Omental fat pad (tissue), 4 donors: ENCODE measurements around the gene CYP3A4. TPM values are rescaled to one million over a fixed set of nuclear protein-coding genes. Genes with fewer than 3 reads are reported as not detected.
"Not testable (repeated sequence)": the region's sequence is repeated elsewhere in the genome, so short reads cannot be mapped to it uniquely, and the experiment has no call there.

Experiments used
- ATAC-seq: fragments of 150-250 bp; one replicate; pipeline ENCODE4 v1.9.1; 2016; ENCODE audit warnings: mild to moderate bottlenecking, moderate library complexity; ENCODE audit not compliant: low FRiP score
- DNase-seq: peaks from one replicate; pipeline ENCODE4 v3.0.0-alpha.2; 2019; ENCODE audit warnings: low spot score
- CTCF ChIP-seq, 3 donors: fragments of 450-650 bp; IDR thresholded peaks; one replicate each; pipeline ENCODE4 v1.5.1; 2016 to 2017; ENCODE audit warnings: antibody characterized with exemption in 3 of 3, mild to moderate bottlenecking in 3 of 3, moderate library complexity in 2 of 3
- total RNA-seq, 4 donors: library from RNA; depleted of rRNA; stranded (reverse); fragments of >200 nt; gene quantifications; one replicate each; pipeline ENCODE4 v1.1.0, GENCODE V29; 2016

The CYP3A4 gene
- total RNA-seq, 4 donors from 2014 or later: 0.60 to 1.8 TPM; not detected in 2

- no peak for TF ChIP-seq CTCF (IDR thresholded peaks at IDR 0.05)
- no peak for DNase-seq
- ATAC-seq: no peak
These were observed 15.5 kb downstream of the CYP3A4 start for GRCh38 chr7:99768471-99768870.

- ATAC-seq: no peak
- no peak for TF ChIP-seq CTCF (IDR thresholded peaks at IDR 0.05)
- DNase-seq: no peak
These were observed 16.3 kb downstream of the CYP3A4 start for GRCh38 chr7:99767662-99768061.

DNA sequence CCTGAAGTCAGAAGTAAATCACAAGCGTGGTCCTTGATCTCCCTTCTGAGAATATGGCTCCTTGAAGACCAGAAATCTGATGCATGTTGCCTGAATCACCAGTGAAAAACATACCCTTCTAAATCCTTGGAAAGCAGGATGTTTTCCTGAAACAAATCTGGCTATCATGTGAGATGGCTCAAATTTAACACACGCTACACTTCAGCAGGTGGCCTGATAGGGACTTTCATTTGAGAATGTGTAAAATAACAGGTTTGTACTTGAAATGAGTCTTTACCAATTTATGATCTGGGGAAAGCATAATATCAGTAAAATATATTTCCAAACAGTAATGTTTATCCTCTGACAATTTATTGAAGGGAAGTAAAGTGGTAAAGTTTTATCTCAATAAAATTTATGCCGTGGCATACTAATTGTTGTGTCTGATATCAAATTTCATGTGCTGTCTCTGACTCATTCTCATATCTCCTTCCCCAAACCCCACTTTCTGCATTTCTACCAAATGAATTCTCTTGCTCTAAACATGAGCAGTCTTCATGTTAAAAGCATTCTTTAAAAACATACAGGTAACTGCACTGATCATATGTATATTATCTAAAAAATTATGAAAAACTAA, 17.4 kb downstream of the CYP3A4 start:
- DNase-seq (no peak), ATAC-seq (no peak)
- TF ChIP-seq CTCF (IDR thresholded peaks at IDR 0.05): no peak

GRCh38 chr7:99764478-99764877, 19.5 kb downstream of the CYP3A4 start:
- ATAC-seq (no peak), DNase-seq (no peak)
- TF ChIP-seq CTCF (IDR thresholded peaks at IDR 0.05): no peak

DNA sequence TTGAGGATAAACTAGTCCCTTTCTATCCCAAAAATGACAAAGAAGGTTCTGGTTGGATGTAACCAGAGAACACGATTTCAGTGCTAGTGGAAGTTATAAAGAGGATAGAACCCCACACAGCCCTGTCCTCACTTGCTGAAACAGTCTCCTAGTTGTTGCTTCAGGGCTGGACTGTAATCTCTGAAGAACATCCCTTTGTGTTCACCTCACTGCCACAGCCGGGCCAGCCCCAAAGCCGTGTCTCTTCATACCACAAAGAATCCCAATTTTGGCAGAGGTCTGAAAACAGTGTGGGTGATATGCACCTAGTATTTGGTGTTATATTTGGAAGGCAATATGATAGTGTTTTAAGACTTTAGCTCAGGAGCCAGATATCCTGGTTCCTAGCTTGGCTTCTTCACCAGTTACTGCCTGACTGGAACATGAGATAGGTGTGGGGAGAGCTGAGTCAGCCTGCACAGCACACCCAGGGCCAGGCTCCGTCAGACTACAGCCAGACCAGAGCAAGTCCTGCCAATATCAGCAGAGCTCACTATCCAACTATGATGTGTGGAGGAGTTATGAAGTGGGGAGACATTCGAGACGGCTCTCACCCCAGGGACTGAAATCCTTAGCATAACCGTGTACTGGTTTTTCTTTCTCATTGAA, 21.2 kb downstream of the CYP3A4 start:
- ATAC-seq: peak; percentile 99
- no peak for TF ChIP-seq CTCF (IDR thresholded peaks at IDR 0.05)
- no peak for DNase-seq

DNA sequence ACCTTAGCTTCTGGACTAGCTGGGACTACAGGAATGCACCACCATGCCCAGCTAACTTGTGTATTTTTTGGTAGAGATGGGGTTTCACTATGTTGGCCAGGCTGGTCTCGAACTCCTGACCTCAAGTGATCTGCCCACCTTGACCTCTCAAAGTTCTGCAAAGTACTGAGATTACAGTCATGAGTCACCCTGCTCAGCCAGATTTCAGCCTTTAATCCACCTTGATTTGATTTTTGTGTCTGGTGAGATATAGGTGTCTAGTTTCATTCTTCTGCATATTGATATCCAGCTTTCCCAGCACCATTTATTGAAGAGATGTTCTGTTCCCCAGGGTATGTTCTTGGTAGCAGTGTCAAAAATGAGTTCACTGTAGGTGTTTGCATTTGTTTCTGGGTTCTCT, 28.9 kb downstream of the CYP3A4 start:
- no peak for DNase-seq
- ATAC-seq: no peak
- TF ChIP-seq CTCF (IDR thresholded peaks at IDR 0.05): no peak

- ATAC-seq (no peak), DNase-seq (no peak)
- TF ChIP-seq CTCF (IDR thresholded peaks at IDR 0.05): no peak
These were observed 31.6 kb downstream of the CYP3A4 start for GRCh38 chr7:99752356-99752755.

- ATAC-seq: peak; percentile 49
- not testable (repeated sequence) for DNase-seq
These were observed 32.5 kb downstream of the CYP3A4 start for GRCh38 chr7:99751322-99752052.
